NCI-H1930 (cell line): ENCODE data around the gene PIK3CB.
"Not testable (repeated sequence)": the region's sequence is repeated elsewhere in the genome, so short reads cannot be mapped to it uniquely, and the experiment has no call there.

Experiments used
- DNase-seq, 2 experiments: peaks; one replicate each; lab custom pipeline; 2025; lab: John Stamatoyannopoulos, UW

The PIK3CB gene

DNA sequence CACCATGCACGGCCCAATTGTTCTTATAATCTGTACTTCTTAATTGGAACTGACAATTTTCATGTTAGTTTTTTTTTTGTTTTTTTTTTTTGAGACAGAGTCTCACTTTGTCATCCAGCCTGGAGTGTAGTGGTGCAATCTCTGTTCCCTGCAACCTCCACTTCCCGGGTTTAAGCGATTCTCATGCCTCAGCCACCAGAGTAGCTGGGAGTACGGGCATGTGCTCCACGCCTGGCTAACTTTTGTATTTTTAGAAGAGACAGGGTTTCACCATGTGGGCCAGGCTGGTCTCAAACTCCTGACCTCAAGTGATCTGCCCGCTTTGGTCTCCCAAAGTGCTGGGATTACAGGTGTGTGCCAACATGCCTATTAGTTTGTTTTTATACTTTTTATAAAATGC is 153.8 kb downstream of the PIK3CB start:
- DNase-seq, result not testable (repeated sequence)

- no peak for DNase-seq
These were observed 155.8 kb downstream of the PIK3CB start for GRCh38 chr3:138678874-138679392.

- DNase-seq, result no peak
These were observed 156.6 kb downstream of the PIK3CB start for GRCh38 chr3:138678086-138678485.

- DNase-seq, result no peak
These were observed 159.3 kb downstream of the PIK3CB start for GRCh38 chr3:138675393-138675792.

GRCh38 chr3:138673641-138674530 is 160.8 kb downstream of the PIK3CB start:
- no peak for DNase-seq

- no peak for DNase-seq
These were observed 164.3 kb downstream of the PIK3CB start for GRCh38 chr3:138670407-138670806.

DNA sequence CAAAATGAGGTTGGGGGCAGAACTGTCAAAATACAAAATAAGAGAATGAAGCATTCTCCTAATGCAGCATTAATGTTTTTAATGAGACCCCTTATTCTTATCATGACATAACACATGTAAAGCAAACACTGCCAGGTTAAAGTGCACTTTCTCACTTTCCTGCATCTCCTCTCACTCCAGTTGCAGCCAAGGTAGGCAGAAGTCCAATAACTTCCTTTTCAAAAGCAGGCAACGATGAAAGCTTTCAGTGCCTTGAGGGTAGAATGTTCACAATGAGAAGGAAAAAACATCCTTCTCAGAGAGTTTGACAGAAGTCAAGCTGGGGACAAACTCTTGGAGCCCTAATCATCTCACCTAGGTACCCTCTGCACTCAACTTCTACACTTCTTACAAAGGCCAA is 166.6 kb downstream of the PIK3CB start:
- no peak for DNase-seq

DNA sequence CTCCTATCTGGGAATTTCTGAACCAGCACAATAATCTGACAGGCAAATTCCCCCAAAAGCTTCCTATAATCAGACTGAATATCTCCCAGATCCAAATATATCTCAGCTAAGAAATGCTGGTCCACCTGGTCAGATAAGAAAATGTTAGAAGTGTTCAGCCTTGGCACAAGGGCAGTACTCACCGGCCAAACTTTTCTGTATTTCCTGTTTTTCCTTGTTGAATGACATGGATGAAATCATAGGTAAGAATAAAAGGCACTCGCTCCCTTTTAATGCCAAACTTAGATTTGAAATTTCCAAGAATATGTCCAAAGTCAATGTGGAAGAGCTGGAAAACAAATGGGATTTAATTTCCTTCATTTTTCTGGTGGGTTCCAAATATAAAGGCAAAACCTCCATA is 177.2 kb downstream of the PIK3CB start:
- DNase-seq, result no peak

- no peak for DNase-seq
These were observed 181.2 kb downstream of the PIK3CB start for GRCh38 chr3:138653567-138653966.

DNA sequence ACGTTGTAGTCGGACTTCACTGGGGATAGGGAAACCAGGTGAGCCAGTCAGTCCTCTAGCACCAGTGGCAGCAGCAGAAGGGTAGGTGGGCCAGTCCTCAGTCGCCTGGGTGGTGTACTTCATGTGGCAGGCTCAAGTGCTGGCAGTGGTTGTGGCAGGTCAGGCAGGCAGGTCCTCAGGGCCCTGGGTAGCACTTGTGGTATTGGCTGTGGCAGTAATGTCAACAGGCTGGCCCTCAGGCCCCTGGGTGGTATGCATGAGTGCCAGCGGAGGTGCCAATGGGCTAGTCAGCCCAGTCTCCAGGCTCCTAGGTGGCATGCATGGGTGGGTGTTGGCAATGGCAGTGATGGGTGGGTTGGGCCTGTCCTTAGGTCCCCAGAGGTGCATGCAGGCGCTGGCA is 185.6 kb downstream of the PIK3CB start:
- DNase-seq, result no peak

DNA sequence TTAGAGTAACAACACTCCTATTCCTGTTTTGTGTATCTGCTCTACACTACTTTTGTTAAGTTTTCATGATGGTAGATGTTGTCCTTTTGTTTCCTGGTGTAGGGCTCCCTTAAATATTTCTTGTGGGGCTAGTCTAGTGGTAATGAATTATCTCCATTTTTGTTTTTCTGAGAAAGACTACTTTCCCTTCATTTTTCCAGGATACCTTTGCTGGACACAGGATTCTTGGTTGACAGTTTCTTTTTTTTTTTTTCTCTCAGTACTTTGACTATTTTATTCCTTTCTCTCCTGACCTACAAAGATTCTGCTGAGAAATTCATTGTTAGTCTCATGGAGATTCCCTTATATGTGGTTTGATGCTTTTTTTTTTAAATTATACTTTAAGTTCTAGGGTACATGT is 188.2 kb downstream of the PIK3CB start:
- DNase-seq, result no peak

DNA sequence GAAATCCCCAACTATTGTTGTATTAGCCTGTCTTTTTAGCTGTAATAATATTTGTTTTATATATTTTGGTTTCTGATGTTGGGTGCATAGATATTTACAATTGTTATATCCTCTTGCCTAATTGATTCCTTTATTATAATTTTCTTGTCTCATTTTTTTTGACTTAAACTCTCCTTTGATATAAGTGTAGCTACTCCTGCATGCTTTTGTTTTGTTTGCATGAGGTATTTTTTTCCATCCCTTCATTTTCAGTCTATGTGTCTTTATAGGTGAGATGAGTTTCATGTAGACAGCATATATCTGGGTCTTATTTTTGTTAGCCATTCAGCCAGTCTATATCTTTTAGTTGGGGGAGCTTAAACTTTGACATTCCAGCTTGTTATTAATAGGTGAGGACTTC is 188.7 kb downstream of the PIK3CB start:
- DNase-seq, result no peak

DNA sequence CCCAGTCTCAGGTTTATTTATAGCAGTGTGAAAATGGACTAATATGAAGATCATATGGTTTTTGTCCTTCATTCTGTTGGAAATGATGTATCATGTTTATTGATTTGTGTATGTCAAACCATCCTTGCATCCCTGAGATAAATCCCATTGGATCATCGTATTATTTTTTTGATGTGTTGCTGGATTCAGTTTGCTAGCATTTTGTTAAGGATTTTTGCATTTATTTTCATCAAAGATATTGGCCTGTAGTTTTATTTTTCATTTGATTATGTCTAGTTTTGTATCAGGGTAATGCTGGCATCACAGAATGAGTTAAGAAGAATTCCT is 191.8 kb downstream of the PIK3CB start:
- DNase-seq, result no peak

GRCh38 chr3:138642226-138642926 is 192.4 kb downstream of the PIK3CB start:
- no peak for DNase-seq

DNA sequence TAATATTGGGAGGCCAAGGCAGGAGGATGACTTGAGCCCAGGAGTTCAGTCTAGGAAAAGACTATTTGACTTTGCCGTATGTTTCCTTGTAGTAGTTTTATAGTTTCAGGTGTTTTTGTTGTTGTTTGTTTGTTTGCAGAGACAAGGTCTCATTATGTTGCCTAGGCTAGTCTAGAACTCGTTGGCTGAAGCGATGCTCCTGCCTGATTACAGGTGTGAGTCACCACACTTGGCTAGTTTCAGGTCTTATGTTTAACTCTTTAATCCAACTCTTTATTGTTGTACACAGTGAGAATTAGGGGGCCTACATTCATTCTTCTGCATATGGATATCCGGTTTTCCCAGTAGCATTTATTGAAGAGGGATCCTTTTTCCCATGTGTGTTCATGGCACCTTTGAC is 194.2 kb downstream of the PIK3CB start:
- no peak for DNase-seq

- DNase-seq, result no peak
These were observed 196.1 kb downstream of the PIK3CB start for GRCh38 chr3:138638641-138639040.

GRCh38 chr3:138629526-138629925 is 205.2 kb downstream of the PIK3CB start:
- no peak for DNase-seq

- no peak for DNase-seq
These were observed 208.9 kb downstream of the PIK3CB start for GRCh38 chr3:138625707-138626365.

GRCh38 chr3:138624518-138624917 is 210.2 kb downstream of the PIK3CB start:
- no peak for DNase-seq

DNA sequence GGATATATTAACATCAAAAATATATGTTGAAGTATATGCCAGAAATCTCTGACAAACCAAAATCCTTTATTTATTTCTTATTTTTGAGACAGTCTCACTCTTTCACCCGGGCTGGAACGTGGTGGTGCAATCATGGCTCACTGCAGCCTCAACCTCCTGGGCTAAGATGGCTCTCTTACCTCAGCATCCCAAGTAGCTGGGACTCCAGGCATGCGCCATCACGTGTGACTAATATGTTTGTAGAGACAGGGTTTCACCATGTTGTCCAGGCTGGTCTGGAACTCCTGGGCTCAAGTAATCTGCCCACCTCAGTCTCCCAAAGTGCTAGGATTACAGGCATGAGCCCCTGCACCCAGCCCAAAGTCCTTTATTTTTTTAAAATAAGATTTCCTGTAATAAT is 214.3 kb downstream of the PIK3CB start:
- DNase-seq, result no peak

- no peak for DNase-seq
These were observed 219.3 kb downstream of the PIK3CB start for GRCh38 chr3:138615462-138615861.

DNA sequence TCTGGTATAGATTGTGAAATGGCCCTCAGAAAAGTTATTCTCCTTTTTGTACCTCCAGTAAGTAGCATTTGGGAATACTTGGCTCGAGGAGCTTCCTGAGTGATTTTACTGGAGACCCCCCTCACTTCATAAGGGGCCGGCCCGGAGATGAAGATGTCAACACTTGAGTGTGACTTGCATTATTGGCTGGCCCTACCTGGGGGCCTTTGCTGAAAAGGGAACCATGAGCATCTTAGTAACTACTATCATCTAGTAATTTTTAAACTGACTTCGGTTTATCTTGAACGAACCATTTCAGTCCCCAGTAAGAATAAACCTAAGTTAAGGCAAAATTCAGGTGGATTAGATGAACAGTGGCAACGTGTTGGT is 224.8 kb downstream of the PIK3CB start:
- DNase-seq, result no peak
